CD14-positive monocyte (primary cell): ENCODE data around the gene ZNF805. TPM values are rescaled to one million over a fixed set of nuclear protein-coding genes. Genes with fewer than 3 reads are reported as not detected.

Source experiments
- DNase-seq, 3 donors: peaks; one replicate each; pipeline ENCODE4 v3.0.0-alpha.2; 2011 to 2022
- H2AFZ ChIP-seq: 2 replicates; pipeline ENCODE4 v1.6.0; 2012; ENCODE audit warnings: mild to moderate bottlenecking, low read depth, low read length, inconsistent platforms; ENCODE audit not compliant: insufficient read depth, poor library complexity, severe bottlenecking
- H3K27ac ChIP-seq, 2 donors: 1 replicate in 1 of 2; 2 replicates in 1 of 2; pipeline ENCODE4 v1.5.1; 2012 to 2013; ENCODE audit warnings: low read length in 2 of 2, control low read depth in 1 of 2, inconsistent platforms in 1 of 2, low read depth in 1 of 2, mild to moderate bottlenecking in 1 of 2
- H3K27me3 ChIP-seq, 2 donors: one replicate each; pipeline versions ENCODE4 v1.6.0 to v1.6.1; 2011 to 2013; ENCODE audit warnings: low read length in 2 of 2; ENCODE audit not compliant: control insufficient read depth in 2 of 2, insufficient read depth in 2 of 2
- H3K36me3 ChIP-seq, 2 donors: replicated peaks in 1 of 2; 1 replicate in 1 of 2; 2 replicates in 1 of 2; pipeline versions ENCODE4 v1.5.1 to v1.6.1; 2012 to 2013; ENCODE audit warnings: low read length in 2 of 2, control low read depth in 1 of 2, inconsistent platforms in 1 of 2, mild to moderate bottlenecking in 1 of 2; ENCODE audit not compliant: insufficient read depth in 2 of 2, control insufficient read depth in 1 of 2
- H3K4me1 ChIP-seq, 2 donors: 1 replicate in 1 of 2; 2 replicates in 1 of 2; pipeline versions ENCODE4 v1.5.1 to v1.6.1; 2012 to 2013; ENCODE audit warnings: low read length in 2 of 2, control low read depth in 1 of 2, inconsistent platforms in 1 of 2, mild to moderate bottlenecking in 1 of 2, moderate library complexity in 1 of 2; ENCODE audit not compliant: insufficient read depth in 2 of 2, control insufficient read depth in 1 of 2
- H3K4me2 ChIP-seq: replicated peaks from 2 replicates; pipeline ENCODE3; 2012; ENCODE audit warnings: low read length, moderate library complexity, mild to moderate bottlenecking; ENCODE audit not compliant: poor library complexity, severe bottlenecking; ENCODE audit errors: extremely low read depth
- H3K4me3 ChIP-seq, 3 experiments: fragments of 200-600 bp in 1 of 3; sonication (generic) in 1 of 3; replicated peaks in 1 of 3; 1 replicate in 2 of 3; 2 replicates in 1 of 3; pipeline ENCODE4 v1.5.1; 2011 to 2013; ENCODE audit warnings: low read length in 3 of 3, mild to moderate bottlenecking in 3 of 3, control low read depth in 2 of 3, low read depth in 2 of 3, inconsistent platforms in 1 of 3, moderate library complexity in 1 of 3
- H3K79me2 ChIP-seq: 2 replicates; pipeline ENCODE4 v1.6.0; 2012; ENCODE audit warnings: mild to moderate bottlenecking, control low read depth, inconsistent platforms, low read length, moderate library complexity; ENCODE audit not compliant: insufficient read depth
- H3K9ac ChIP-seq: 2 replicates; pipeline ENCODE4 v1.6.0; 2017; ENCODE audit warnings: low read length, mild to moderate bottlenecking; ENCODE audit not compliant: insufficient read depth, poor library complexity, severe bottlenecking
- H3K9me3 ChIP-seq, 2 donors: replicated peaks in 1 of 2; 1 replicate in 1 of 2; 2 replicates in 1 of 2; pipeline versions ENCODE4 v1.5.1 to v1.6.1; 2012 to 2013; ENCODE audit warnings: low read length in 2 of 2, control low read depth in 1 of 2; ENCODE audit not compliant: control insufficient read depth in 1 of 2, insufficient read depth in 1 of 2
- H4K20me1 ChIP-seq: 2 replicates; pipeline ENCODE4 v1.6.0; 2012; ENCODE audit warnings: mild to moderate bottlenecking, low read length, control low read depth, moderate library complexity; ENCODE audit not compliant: insufficient read depth
- H3K27ac Mint-ChIP-seq, 7 donors: one replicate each; pipeline ENCODE4 v1.8.0; 2020; ENCODE audit warnings: mild to moderate bottlenecking in 7 of 7, mixed read lengths in 7 of 7, moderate library complexity in 6 of 7, inconsistent platforms in 2 of 7
- H3K27me3 Mint-ChIP-seq, 3 donors: one replicate each; pipeline ENCODE4 v1.8.0; 2021 to 2022; ENCODE audit warnings: low read depth in 3 of 3, mild to moderate bottlenecking in 3 of 3, mixed read lengths in 3 of 3, moderate library complexity in 3 of 3, inconsistent platforms in 1 of 3
- H3K36me3 Mint-ChIP-seq, 2 donors: one replicate each; pipeline ENCODE4 v1.8.0; 2020; ENCODE audit warnings: mixed read lengths in 2 of 2, inconsistent platforms in 1 of 2, mild to moderate bottlenecking in 1 of 2
- H3K4me1 Mint-ChIP-seq: one replicate; pipeline ENCODE4 v1.8.0; 2020; ENCODE audit warnings: mild to moderate bottlenecking, mixed read lengths
- H3K4me3 Mint-ChIP-seq, 2 donors: one replicate each; pipeline ENCODE4 v1.8.0; 2020; ENCODE audit warnings: mild to moderate bottlenecking in 2 of 2, mixed read lengths in 2 of 2, moderate library complexity in 1 of 2
- H3K9me3 Mint-ChIP-seq, 7 donors: one replicate each; pipeline ENCODE4 v1.8.0; 2020 to 2022; ENCODE audit warnings: mixed read lengths in 7 of 7, mild to moderate bottlenecking in 6 of 7, moderate library complexity in 6 of 7, inconsistent platforms in 2 of 7
- WGBS: methylation state at CpG from one replicate; pipeline ENCODE4 v1.1.5; 2013; ENCODE audit warnings: missing lambda C conversion rate; ENCODE audit not compliant: insufficient coverage; 5-methylcytosine and 5-hydroxymethylcytosine counted together
- intact Hi-C, 2 donors: fragments of 100-400 bp; cut with micrococcal nuclease; formaldehyde crosslinking; loops; one replicate each; pipeline versions ENCODE4 v1.15.0 to v1.15.1; 2023
- polyA plus RNA-seq, 3 donors: library from polyadenylated mRNA; depleted of rRNA in 1 of 3; unstranded in 2 of 3; stranded (reverse) in 1 of 3; fragments of 300-500 nt in 2 of 3; fragments of >200 nt in 1 of 3; fragmentation: Illumina TruSeq in 2 of 3; gene quantifications; 1 replicate in 2 of 3; 2 replicates in 1 of 3; pipeline ENCODE4 v1.2.3, GENCODE V29; 2012 to 2021
- TF ChIP-seq, protein P1 (sequence below): fragments of 200-600 bp; IDR thresholded peaks from one replicate; pipeline ENCODE4 v1.8.0; 2022; ENCODE audit warnings: antibody characterized with exemption, mild to moderate bottlenecking

ZNF805 gene
- polyA plus RNA-seq, 3 donors, result 1.3 to 3.4 (median 3.3) TPM

DNA sequence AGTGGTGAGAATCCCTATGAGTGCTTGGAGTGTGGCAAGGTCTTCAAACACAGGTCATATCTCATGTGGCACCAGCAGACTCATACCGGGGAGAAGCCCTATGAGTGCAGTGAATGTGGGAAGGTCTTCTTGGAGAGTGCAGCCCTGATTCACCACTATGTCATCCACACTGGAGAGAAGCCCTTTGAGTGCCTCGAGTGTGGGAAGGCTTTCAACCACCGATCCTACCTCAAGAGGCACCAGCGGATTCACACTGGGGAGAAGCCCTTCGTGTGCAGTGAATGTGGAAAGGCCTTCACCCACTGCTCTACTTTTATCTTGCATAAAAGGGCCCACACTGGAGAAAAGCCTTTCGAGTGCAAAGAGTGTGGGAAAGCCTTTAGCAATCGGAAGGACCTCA, 28.3 kb upstream of the ZNF805 start:
- H3K79me2 ChIP-seq, result no peaks in the 10 kb centered on the region
- Mint-ChIP-seq H3K36me3 (peaks cover 67 to 84% of the 10 kb centered on the region in 2 donors), H3K27me3 (peaks cover 0 to 1% (median 0%) of the 10 kb centered on the region in 3 donors), H3K4me1 (no peaks in the 10 kb centered on the region), H3K4me3 (no peak overlapping the region), H3K9me3 (peaks cover 23 to 75% (median 39%) of the 10 kb centered on the region in 7 donors), H3K27ac (no peak overlapping the region)
- no peak overlapping the region for H3K4me2 ChIP-seq
- H3K27me3 ChIP-seq, result no peaks in the 10 kb centered on the region
- 100% methylated on average over 1 of the region's 7 CpGs for WGBS
- H3K9ac ChIP-seq, result no peak overlapping the region
- TF ChIP-seq, protein P1, sequence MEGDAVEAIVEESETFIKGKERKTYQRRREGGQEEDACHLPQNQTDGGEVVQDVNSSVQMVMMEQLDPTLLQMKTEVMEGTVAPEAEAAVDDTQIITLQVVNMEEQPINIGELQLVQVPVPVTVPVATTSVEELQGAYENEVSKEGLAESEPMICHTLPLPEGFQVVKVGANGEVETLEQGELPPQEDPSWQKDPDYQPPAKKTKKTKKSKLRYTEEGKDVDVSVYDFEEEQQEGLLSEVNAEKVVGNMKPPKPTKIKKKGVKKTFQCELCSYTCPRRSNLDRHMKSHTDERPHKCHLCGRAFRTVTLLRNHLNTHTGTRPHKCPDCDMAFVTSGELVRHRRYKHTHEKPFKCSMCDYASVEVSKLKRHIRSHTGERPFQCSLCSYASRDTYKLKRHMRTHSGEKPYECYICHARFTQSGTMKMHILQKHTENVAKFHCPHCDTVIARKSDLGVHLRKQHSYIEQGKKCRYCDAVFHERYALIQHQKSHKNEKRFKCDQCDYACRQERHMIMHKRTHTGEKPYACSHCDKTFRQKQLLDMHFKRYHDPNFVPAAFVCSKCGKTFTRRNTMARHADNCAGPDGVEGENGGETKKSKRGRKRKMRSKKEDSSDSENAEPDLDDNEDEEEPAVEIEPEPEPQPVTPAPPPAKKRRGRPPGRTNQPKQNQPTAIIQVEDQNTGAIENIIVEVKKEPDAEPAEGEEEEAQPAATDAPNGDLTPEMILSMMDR, result no peak
- H3K4me3 ChIP-seq, result no peak overlapping the region
- no peak for DNase-seq
- intact Hi-C loops, result no loop called here
- H3K4me1 ChIP-seq, result no peaks in the 10 kb centered on the region
- no peak overlapping the region for H3K27ac ChIP-seq
- peaks cover 42 to 52% of the 10 kb centered on the region in 2 donors for H3K9me3 ChIP-seq
- no peaks in the 10 kb centered on the region for H4K20me1 ChIP-seq
- H3K36me3 ChIP-seq, result peaks cover 51 to 88% of the 10 kb centered on the region in 2 donors
- H2AFZ ChIP-seq, result no peak overlapping the region

DNA sequence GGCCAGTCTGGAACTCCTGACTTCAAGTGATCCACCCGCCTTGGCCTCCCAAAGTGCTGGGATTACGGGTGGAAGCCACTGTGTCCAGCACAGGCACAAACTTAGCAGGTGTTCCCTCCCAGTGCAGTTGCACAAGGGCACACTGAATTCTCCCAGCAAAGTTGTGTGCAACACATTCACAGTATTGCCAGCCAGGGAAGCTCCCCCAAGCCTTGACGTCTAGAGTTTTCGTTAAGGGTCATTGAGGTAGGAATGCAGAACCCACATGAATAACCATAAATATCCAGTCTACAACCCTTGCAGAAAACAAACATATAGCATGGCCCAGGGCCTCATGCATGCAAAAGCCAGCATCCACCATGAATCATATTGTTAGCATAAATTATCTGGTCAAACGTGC, 12.9 kb upstream of the ZNF805 start:
- Mint-ChIP-seq H3K4me3 (no peak overlapping the region), H3K27ac (no peak overlapping the region), H3K36me3 (no peaks in the 10 kb centered on the region), H3K27me3 (peaks cover 1 to 4% (median 3%) of the 10 kb centered on the region in 3 donors), H3K4me1 (no peaks in the 10 kb centered on the region), H3K9me3 (peaks cover 9 to 34% (median 21%) of the 10 kb centered on the region in 7 donors)
- H3K9ac ChIP-seq, result no peak overlapping the region
- no peak overlapping the region for H3K27ac ChIP-seq
- no peaks in the 10 kb centered on the region for H3K27me3 ChIP-seq
- no peaks in the 10 kb centered on the region for H3K36me3 ChIP-seq
- no peak overlapping the region for H2AFZ ChIP-seq
- H3K4me3 ChIP-seq, result no peak overlapping the region
- peaks cover 0 to 17% of the 10 kb centered on the region in 2 donors for H3K9me3 ChIP-seq
- H3K4me1 ChIP-seq, result no peaks in the 10 kb centered on the region
- no peaks in the 10 kb centered on the region for H3K79me2 ChIP-seq
- H3K4me2 ChIP-seq, result no peak overlapping the region
- intact Hi-C loops, result no loop called here
- 87% methylated on average over 5 of the region's 5 CpGs for WGBS
- H4K20me1 ChIP-seq, result no peaks in the 10 kb centered on the region
- DNase-seq, result no peak
- TF ChIP-seq, protein P1, result no peak
